Uterus (tissue), 4 donors: ENCODE data around the gene SBK3. TPM values are rescaled to one million over a fixed set of nuclear protein-coding genes. Genes with fewer than 3 reads are reported as not detected.

Experiments used
- DNase-seq, 2 donors: peaks; one replicate each; pipeline ENCODE4 v3.0.0-alpha.2; 2019 to 2020
- H3K27ac ChIP-seq, 2 donors: fragments of 200-600 bp; sonication (generic); 1 replicate in 1 of 2; 2 replicates in 1 of 2; pipeline ENCODE4 v1.5.1; 2016 to 2018
- H3K27me3 ChIP-seq, 2 donors: fragments of 200-600 bp; sonication (generic); one replicate each; pipeline ENCODE4 v1.5.1; 2018 to 2019; ENCODE audit warnings: control low read depth in 1 of 2
- H3K36me3 ChIP-seq, 2 donors: fragments of 200-600 bp; sonication (generic); one replicate each; pipeline ENCODE4 v1.5.1; 2019; ENCODE audit warnings: control low read depth in 1 of 2
- H3K4me1 ChIP-seq, 2 donors: fragments of 200-600 bp; sonication (generic); one replicate each; pipeline ENCODE4 v1.5.1; 2018 to 2019; ENCODE audit warnings: control low read depth in 1 of 2
- H3K4me3 ChIP-seq, 2 donors: fragments of 200-600 bp; sonication (generic); 1 replicate in 1 of 2; 2 replicates in 1 of 2; pipeline ENCODE4 v1.5.1; 2018 to 2019; ENCODE audit warnings: mild to moderate bottlenecking in 1 of 2
- H3K9me3 ChIP-seq, 2 donors: fragments of 200-600 bp; sonication (generic); one replicate each; pipeline ENCODE4 v1.5.1; 2019; ENCODE audit warnings: control low read depth in 1 of 2
- POLR2A ChIP-seq, 2 donors: fragments of 450-650 bp; IDR thresholded peaks; one replicate each; pipeline ENCODE4 v1.6.1; 2016; ENCODE audit warnings: antibody characterized with exemption in 2 of 2, mild to moderate bottlenecking in 1 of 2, moderate library complexity in 1 of 2
- intact Hi-C: fragments of 100-400 bp; cut with DNase I; formaldehyde crosslinking; loops from one replicate; pipeline ENCODE4 v1.15.1; 2023; ENCODE audit warnings: low total_unique reads
- total RNA-seq, 4 donors: library from RNA; depleted of rRNA in 3 of 4; stranded (reverse); fragments of >200 nt in 3 of 4; gene quantifications; one replicate each; pipeline versions ENCODE4 v1.1.0 to v1.2.4, GENCODE V29; 2014 to 2023
- TF ChIP-seq, protein P1 (sequence below), 4 experiments: fragments of 200-600 bp in 2 of 4; fragments of 450-650 bp in 2 of 4; sonication (generic) in 2 of 4; IDR thresholded peaks; one replicate each; pipeline ENCODE4 v1.5.1; 2016 to 2019; ENCODE audit warnings: antibody characterized with exemption in 4 of 4, mild to moderate bottlenecking in 2 of 4, moderate library complexity in 1 of 4
- donor health status: DM: yes; HTN: yes; CAD: no.

The SBK3 gene
- total RNA-seq, 4 donors from 2014 or later = 0.34 to 0.35 TPM; not detected in 2

DNA sequence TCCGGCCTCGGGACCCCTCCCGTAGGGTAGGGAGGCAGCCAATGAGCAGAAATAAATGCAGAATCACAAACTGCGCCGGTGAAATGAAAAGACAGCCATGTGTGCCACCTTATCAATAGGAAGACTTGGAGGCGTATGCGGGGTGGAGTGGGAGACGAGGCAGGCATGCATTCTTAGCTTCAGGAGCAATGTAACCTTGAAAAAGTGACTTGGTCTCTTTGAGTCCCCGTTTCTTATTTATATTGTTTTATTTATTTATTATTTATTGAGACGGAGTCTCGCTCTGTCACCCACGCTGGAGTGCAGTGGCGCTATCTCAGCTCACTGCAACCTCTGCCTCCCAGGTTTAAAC, 41.1 kb downstream of the SBK3 start:
- intact Hi-C loops = loop anchor here (5.0 kb wide), 1 partner anchor 37 kb away; no protein-coding TSS in a partner anchor
- no peak for DNase-seq
- Histone ChIP-seq H3K36me3 (no peaks in the 10 kb centered on the region), H3K4me3 (no peak overlapping the region), H3K27ac (peak overlapping the region in 1 of 2 donors; percentile 66), H3K4me1 (peaks cover 0 to 7% of the 10 kb centered on the region in 2 donors), H3K27me3 (no peaks in the 10 kb centered on the region), H3K9me3 (no peaks in the 10 kb centered on the region)
- TF ChIP-seq POLR2A (IDR thresholded peaks at IDR 0.05) = no peak
- TF ChIP-seq, protein P1, sequence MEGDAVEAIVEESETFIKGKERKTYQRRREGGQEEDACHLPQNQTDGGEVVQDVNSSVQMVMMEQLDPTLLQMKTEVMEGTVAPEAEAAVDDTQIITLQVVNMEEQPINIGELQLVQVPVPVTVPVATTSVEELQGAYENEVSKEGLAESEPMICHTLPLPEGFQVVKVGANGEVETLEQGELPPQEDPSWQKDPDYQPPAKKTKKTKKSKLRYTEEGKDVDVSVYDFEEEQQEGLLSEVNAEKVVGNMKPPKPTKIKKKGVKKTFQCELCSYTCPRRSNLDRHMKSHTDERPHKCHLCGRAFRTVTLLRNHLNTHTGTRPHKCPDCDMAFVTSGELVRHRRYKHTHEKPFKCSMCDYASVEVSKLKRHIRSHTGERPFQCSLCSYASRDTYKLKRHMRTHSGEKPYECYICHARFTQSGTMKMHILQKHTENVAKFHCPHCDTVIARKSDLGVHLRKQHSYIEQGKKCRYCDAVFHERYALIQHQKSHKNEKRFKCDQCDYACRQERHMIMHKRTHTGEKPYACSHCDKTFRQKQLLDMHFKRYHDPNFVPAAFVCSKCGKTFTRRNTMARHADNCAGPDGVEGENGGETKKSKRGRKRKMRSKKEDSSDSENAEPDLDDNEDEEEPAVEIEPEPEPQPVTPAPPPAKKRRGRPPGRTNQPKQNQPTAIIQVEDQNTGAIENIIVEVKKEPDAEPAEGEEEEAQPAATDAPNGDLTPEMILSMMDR (IDR thresholded peaks at IDR 0.05) = no peak

DNA sequence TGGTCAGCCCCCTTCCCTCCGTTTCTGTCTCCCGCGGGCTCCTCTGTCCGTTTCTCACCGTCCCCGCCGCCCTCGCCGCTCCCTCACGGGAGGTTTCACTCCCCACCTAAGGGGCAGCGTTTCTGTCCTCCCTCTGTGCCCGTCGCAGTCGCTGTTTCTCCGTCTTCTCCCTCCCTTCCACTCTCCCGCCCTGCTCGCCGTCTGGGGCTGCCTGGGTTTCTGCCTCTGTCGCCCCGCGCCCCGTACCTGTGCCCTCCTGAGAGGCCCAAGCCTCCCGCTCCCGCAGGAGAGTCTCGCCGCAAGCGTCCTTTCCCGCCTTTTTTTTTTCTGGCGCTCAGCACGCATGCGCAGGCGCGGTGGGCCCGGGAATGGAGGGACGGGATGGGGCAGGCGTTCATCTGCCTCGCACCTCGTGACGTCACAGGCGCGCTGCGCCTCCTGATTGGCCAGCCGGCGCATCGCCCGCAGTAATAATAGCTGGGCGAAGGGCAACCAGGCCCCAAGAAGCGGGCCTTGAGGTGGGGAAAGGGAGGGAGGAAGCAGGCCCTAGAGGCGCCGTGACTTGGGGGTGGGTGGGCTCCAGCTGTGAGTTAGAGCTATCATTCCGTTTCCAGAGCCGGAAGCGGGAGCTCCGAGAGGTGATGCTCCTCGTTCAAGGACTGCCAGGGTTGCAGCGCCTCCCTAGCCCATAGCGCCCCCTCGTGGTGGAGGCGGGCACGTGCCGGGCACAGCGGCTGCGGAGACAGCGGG, 41.7 kb downstream of the SBK3 start:
- DNase-seq = peak; percentile 91 to 92

DNA sequence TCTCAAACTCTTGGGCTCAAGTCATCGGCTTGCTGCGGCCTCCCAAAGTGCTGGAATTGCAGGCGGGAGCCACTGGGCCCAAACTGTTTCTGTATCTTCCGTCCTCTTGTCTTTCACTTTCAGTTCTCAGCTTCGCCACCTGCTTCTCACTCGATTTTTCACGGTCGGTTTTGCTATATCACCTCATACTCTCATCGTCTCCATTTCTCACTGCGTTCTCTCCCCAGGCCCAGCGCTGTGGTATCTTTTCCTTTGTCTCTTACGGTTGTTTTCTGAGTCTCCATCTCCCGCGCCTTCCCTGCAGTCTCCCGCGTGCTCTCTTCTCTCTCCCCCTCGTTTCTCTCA, 42.2 kb downstream of the SBK3 start:
- H3K27me3 ChIP-seq = no peaks in the 10 kb centered on the region
- H3K36me3 ChIP-seq = no peaks in the 10 kb centered on the region
- peak overlapping the region in 1 of 2 donors; percentile 66 for H3K27ac ChIP-seq
- TF ChIP-seq POLR2A (IDR thresholded peaks at IDR 0.05) = no peak
- TF ChIP-seq, protein P1 (IDR thresholded peaks at IDR 0.05) = no peak
- intact Hi-C loops = loop anchor here (5.0 kb wide), 1 partner anchor 36 kb away; no protein-coding TSS in a partner anchor
- H3K4me3 ChIP-seq = no peak overlapping the region
- no peaks in the 10 kb centered on the region for H3K9me3 ChIP-seq
- DNase-seq = no peak
- H3K4me1 ChIP-seq = peaks cover 0 to 7% of the 10 kb centered on the region in 2 donors

More for the DNA sequence above, 41.7 kb downstream of the SBK3 start:
- peak overlapping the region; percentile 66 for H3K27ac ChIP-seq
- peak overlapping the region; percentile 29 to 31 for H3K4me3 ChIP-seq
- peak in 1 of 2 donors; percentile 22 for TF ChIP-seq POLR2A (IDR thresholded peaks at IDR 0.05)
- TF ChIP-seq, protein P1 (IDR thresholded peaks at IDR 0.05) = peak; percentile 97 to 99 (median 98)
- intact Hi-C loops = loop anchor here (5.0 kb wide), 1 partner anchor 36 kb away; no protein-coding TSS in a partner anchor
- H3K4me1 ChIP-seq = peaks cover 0 to 7% of the 10 kb centered on the region in 2 donors
- H3K27me3 ChIP-seq = no peaks in the 10 kb centered on the region
- no peaks in the 10 kb centered on the region for H3K36me3 ChIP-seq
- no peaks in the 10 kb centered on the region for H3K9me3 ChIP-seq

DNA sequence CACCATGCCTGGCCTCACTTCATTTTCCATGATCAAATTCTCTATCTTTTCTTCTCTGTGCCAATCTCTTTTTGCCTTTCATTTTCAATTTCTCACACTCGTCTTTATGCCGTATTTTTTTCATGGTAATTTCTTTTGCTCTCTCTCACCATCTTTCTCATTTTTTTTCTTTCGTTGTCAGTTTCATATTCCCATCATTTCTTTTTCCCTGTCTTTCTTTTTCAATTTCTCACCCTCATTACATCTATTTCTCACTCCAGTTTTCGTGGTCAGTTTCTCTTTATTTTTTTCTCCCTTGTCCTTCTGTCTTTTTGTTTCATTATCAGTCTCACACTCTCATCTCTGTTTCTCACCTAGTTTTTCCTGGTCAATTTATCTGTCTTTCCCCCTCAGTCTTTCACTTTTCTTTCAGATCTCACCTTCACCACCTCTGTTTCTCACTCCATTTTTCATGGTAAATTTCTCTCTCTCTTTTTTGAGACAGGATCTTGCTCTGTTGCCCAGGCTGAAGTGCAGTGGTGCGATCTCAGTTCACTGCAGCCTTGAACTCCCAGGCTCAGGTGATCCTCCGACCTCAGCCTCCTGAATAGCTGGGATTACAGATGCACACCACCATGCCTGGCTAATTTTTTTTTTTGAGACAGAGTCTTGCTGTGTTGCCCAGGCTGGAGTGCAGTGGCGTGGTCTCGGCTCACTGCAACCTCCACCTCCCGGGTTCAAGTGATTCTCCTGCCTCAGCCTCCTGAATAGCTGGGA, 43.0 kb downstream of the SBK3 start:
- no peak overlapping the region for H3K27ac ChIP-seq
- H3K4me1 ChIP-seq = peaks cover 0 to 7% of the 10 kb centered on the region in 2 donors
- no peak for DNase-seq
- H3K4me3 ChIP-seq = no peak overlapping the region
- H3K36me3 ChIP-seq = no peaks in the 10 kb centered on the region
- no peaks in the 10 kb centered on the region for H3K9me3 ChIP-seq
- H3K27me3 ChIP-seq = no peaks in the 10 kb centered on the region
- intact Hi-C loops = loop anchor here (5.0 kb wide), 1 partner anchor 35 kb away; no protein-coding TSS in a partner anchor
- TF ChIP-seq, protein P1 (IDR thresholded peaks at IDR 0.05) = no peak
- no peak for TF ChIP-seq POLR2A (IDR thresholded peaks at IDR 0.05)
